ENCODE data around the gene BACE2. TPM values are rescaled to one million over a fixed set of nuclear protein-coding genes. Genes with fewer than 3 reads are reported as not detected.
"Not testable (repeated sequence)": the region's sequence is repeated elsewhere in the genome, so short reads cannot be mapped to it uniquely, and the experiment has no call there.

The BACE2 gene
- total and polyA plus RNA-seq, 2 donors (not counting 1 experiment from before 2014, with no cell fraction given), result 18.4 to 40.8 TPM

GRCh38 chr21:41242238-41242829 lies 74.4 kb downstream of the BACE2 start:
- no peaks in the 10 kb centered on the region for H3K27me3 ChIP-seq (replicated peaks in 1 of 4; ENCODE audit: control extremely low read depth in 1 of 4, control insufficient read depth in 3 of 4, insufficient read depth in 4 of 4, low read length in 3 of 4)
- H3K79me2 ChIP-seq (ENCODE audit: control insufficient read depth, insufficient read depth, low read length), result peaks cover 27% of the 10 kb centered on the region
- H2AFZ ChIP-seq (ENCODE audit: insufficient read depth, low read depth, low read length, poor library complexity, severe bottlenecking), result no peak overlapping the region
- intact Hi-C loops (cut with micrococcal nuclease), result no loop called here
- no peak overlapping the region for H3K27ac ChIP-seq (ENCODE audit: low read length in 2 of 2)
- H3K4me2 ChIP-seq (replicated peaks; ENCODE audit: low read depth, low read length, poor library complexity, severe bottlenecking), result no peak overlapping the region
- H3K4me3 ChIP-seq (ENCODE audit: control extremely low read depth in 1 of 5, extremely low read depth in 1 of 5, insufficient read depth in 1 of 5, low read depth in 2 of 5, low read length in 4 of 5), result no peak overlapping the region
- ChIA-PET CTCF (no interaction called here), POLR2A (no interaction called here)
- H3K4me1 Mint-ChIP-seq, result peaks cover 5% of the 10 kb centered on the region
- H3K27ac Mint-ChIP-seq, result no peak overlapping the region
- no peaks in the 10 kb centered on the region for H3K27me3 Mint-ChIP-seq
- ATAC-seq (ENCODE audit: low read depth) (no peak), DNase-seq (no peak)
- H3K36me3 ChIP-seq (replicated peaks in 1 of 2; ENCODE audit: control extremely low read depth in 1 of 2, control insufficient read depth in 1 of 2, extremely low read depth in 1 of 2, insufficient read depth in 2 of 2, low read length in 1 of 2), result peaks cover 0 to 62% of the 10 kb centered on the region in 2 experiments
- peaks cover 0 to 5% (median 0%) of the 10 kb centered on the region in 3 donors for H3K9me3 ChIP-seq (ENCODE audit: control extremely low read depth in 1 of 3, control insufficient read depth in 2 of 3, insufficient read depth in 1 of 3, low read length in 2 of 3)
- H3K4me3 Mint-ChIP-seq, result no peak overlapping the region
- H3K4me1 ChIP-seq (ENCODE audit: control insufficient read depth in 2 of 2, insufficient read depth in 2 of 2, low read length in 2 of 2), result no peaks in the 10 kb centered on the region
- no peaks in the 10 kb centered on the region for H3K9me3 Mint-ChIP-seq (ENCODE audit: insufficient read depth)
- peaks cover 30% of the 10 kb centered on the region for H4K20me1 ChIP-seq (ENCODE audit: control insufficient read depth, insufficient read depth, low read length, poor library complexity, severe bottlenecking)
- no peak overlapping the region for H3K9ac ChIP-seq (ENCODE audit: low read length)
- 100% methylated on average over 4 of the region's 8 CpGs for WGBS (ENCODE audit: insufficient coverage)
- TF ChIP-seq EZH2 (IDR thresholded peaks at IDR 0.05; ENCODE audit: borderline replicate concordance, insufficient read depth, low read depth, low read length, poor library complexity, severe bottlenecking), result no peak
- TF ChIP-seq CTCF (IDR thresholded peaks at IDR 0.05), result no peak

- Mint-ChIP-seq H3K4me1 (peaks cover 5% of the 10 kb centered on the region), H3K9me3 (ENCODE audit: insufficient read depth) (no peaks in the 10 kb centered on the region), H3K27ac (no peak overlapping the region), H3K27me3 (no peaks in the 10 kb centered on the region), H3K4me3 (no peak overlapping the region)
- no peak overlapping the region for H3K4me3 ChIP-seq (ENCODE audit: control extremely low read depth in 1 of 5, extremely low read depth in 1 of 5, insufficient read depth in 1 of 5, low read depth in 2 of 5, low read length in 4 of 5)
- ChIA-PET POLR2A (no interaction called here), CTCF (interaction anchor here (1.0 kb wide), 1 partner anchor 73 kb away, joined by 3 read pairs; no protein-coding TSS in a partner anchor)
- H3K4me2 ChIP-seq (replicated peaks; ENCODE audit: low read depth, low read length, poor library complexity, severe bottlenecking), result no peak overlapping the region
- WGBS (ENCODE audit: insufficient coverage), result 100% methylated on average over 6 of the region's 7 CpGs
- DNase-seq (no peak), ATAC-seq (ENCODE audit: low read depth) (no peak)
- no peak overlapping the region for H2AFZ ChIP-seq (ENCODE audit: insufficient read depth, low read depth, low read length, poor library complexity, severe bottlenecking)
- TF ChIP-seq CTCF (IDR thresholded peaks at IDR 0.05), result no peak
- H3K9me3 ChIP-seq (ENCODE audit: control extremely low read depth in 1 of 3, control insufficient read depth in 2 of 3, insufficient read depth in 1 of 3, low read length in 2 of 3), result peaks cover 0 to 3% (median 0%) of the 10 kb centered on the region in 3 donors
- no peaks in the 10 kb centered on the region for H3K4me1 ChIP-seq (ENCODE audit: control insufficient read depth in 2 of 2, insufficient read depth in 2 of 2, low read length in 2 of 2)
- intact Hi-C loops (cut with micrococcal nuclease), result no loop called here
- no peaks in the 10 kb centered on the region for H3K27me3 ChIP-seq (replicated peaks in 1 of 4; ENCODE audit: control extremely low read depth in 1 of 4, control insufficient read depth in 3 of 4, insufficient read depth in 4 of 4, low read length in 3 of 4)
- peaks cover 20% of the 10 kb centered on the region for H3K79me2 ChIP-seq (ENCODE audit: control insufficient read depth, insufficient read depth, low read length)
- H3K9ac ChIP-seq (ENCODE audit: low read length), result no peak overlapping the region
- H3K27ac ChIP-seq (ENCODE audit: low read length in 2 of 2), result no peak overlapping the region
- peaks cover 0 to 62% of the 10 kb centered on the region in 2 experiments for H3K36me3 ChIP-seq (replicated peaks in 1 of 2; ENCODE audit: control extremely low read depth in 1 of 2, control insufficient read depth in 1 of 2, extremely low read depth in 1 of 2, insufficient read depth in 2 of 2, low read length in 1 of 2)
- peaks cover 30% of the 10 kb centered on the region for H4K20me1 ChIP-seq (ENCODE audit: control insufficient read depth, insufficient read depth, low read length, poor library complexity, severe bottlenecking)
Observed at GRCh38 chr21:41243107-41243506, 75.1 kb downstream of the BACE2 start.

- H3K27me3 ChIP-seq (replicated peaks in 1 of 4; ENCODE audit: control extremely low read depth in 1 of 4, control insufficient read depth in 3 of 4, insufficient read depth in 4 of 4, low read length in 3 of 4); H3K9me3 Mint-ChIP-seq (ENCODE audit: insufficient read depth); H3K4me3 Mint-ChIP-seq; H3K4me2 ChIP-seq (replicated peaks; ENCODE audit: low read depth, low read length, poor library complexity, severe bottlenecking); H3K9ac ChIP-seq (ENCODE audit: low read length); H2AFZ ChIP-seq (ENCODE audit: insufficient read depth, low read depth, low read length, poor library complexity, severe bottlenecking); ATAC-seq (ENCODE audit: low read depth); H3K27ac Mint-ChIP-seq; H3K27me3 Mint-ChIP-seq; POLR2A ChIA-PET; H3K9me3 ChIP-seq (ENCODE audit: control extremely low read depth in 1 of 3, control insufficient read depth in 2 of 3, insufficient read depth in 1 of 3, low read length in 2 of 3); intact Hi-C loops (cut with micrococcal nuclease); H3K4me1 Mint-ChIP-seq; H3K4me3 ChIP-seq (ENCODE audit: control extremely low read depth in 1 of 5, extremely low read depth in 1 of 5, insufficient read depth in 1 of 5, low read depth in 2 of 5, low read length in 4 of 5); CTCF ChIA-PET; DNase-seq; H3K27ac ChIP-seq (ENCODE audit: low read length in 2 of 2); H3K4me1 ChIP-seq (ENCODE audit: control insufficient read depth in 2 of 2, insufficient read depth in 2 of 2, low read length in 2 of 2): not testable (repeated sequence)
- Histone ChIP-seq H3K79me2 (ENCODE audit: control insufficient read depth, insufficient read depth, low read length) (peaks cover 11% of the 10 kb centered on the region), H3K36me3 (replicated peaks in 1 of 2; ENCODE audit: control extremely low read depth in 1 of 2, control insufficient read depth in 1 of 2, extremely low read depth in 1 of 2, insufficient read depth in 2 of 2, low read length in 1 of 2) (peaks cover 0 to 64% of the 10 kb centered on the region in 2 experiments), H4K20me1 (ENCODE audit: control insufficient read depth, insufficient read depth, low read length, poor library complexity, severe bottlenecking) (peaks cover 40% of the 10 kb centered on the region)
- WGBS (ENCODE audit: insufficient coverage), result 83% methylated on average over 6 of the region's 8 CpGs
Observed at GRCh38 chr21:41244266-41244880, 76.4 kb downstream of the BACE2 start.
